MM.1S (cell line): ENCODE measurements around the gene MYO9A.

Experiments
- DNase-seq: peaks from one replicate; pipeline ENCODE4 v3.0.0-alpha.2; 2015
- H2AFZ ChIP-seq: fragments of 300-600 bp; sonication (generic); 2 replicates; pipeline ENCODE4 v1.6.0; 2016; ENCODE audit warnings: antibody characterized with exemption, low read length
- H3F3A ChIP-seq: fragments of 300-600 bp; sonication (generic); 2 replicates; pipeline ENCODE4 v1.6.1; 2016; ENCODE audit warnings: mild to moderate bottlenecking, antibody characterized with exemption, low read length, moderate library complexity, mixed read lengths; ENCODE audit not compliant: insufficient read depth
- H3K27ac ChIP-seq: fragments of 300-600 bp; sonication (generic); 2 replicates; pipeline ENCODE4 v1.5.1; 2016; ENCODE audit warnings: mild to moderate bottlenecking, low read length
- H3K27me3 ChIP-seq: fragments of 300-600 bp; sonication (generic); replicated peaks from 2 replicates; pipeline ENCODE4 v1.6.0; 2016; ENCODE audit warnings: low read length; ENCODE audit not compliant: insufficient read depth
- H3K36me3 ChIP-seq: fragments of 300-600 bp; sonication (generic); replicated peaks from 2 replicates; pipeline ENCODE4 v1.6.1; 2016; ENCODE audit warnings: mild to moderate bottlenecking, low read length, mixed read lengths; ENCODE audit not compliant: insufficient read depth
- H3K4me1 ChIP-seq: fragments of 300-600 bp; sonication (generic); 2 replicates; pipeline ENCODE4 v1.6.1; 2016; ENCODE audit warnings: low read length, mixed read lengths
- H3K4me2 ChIP-seq: fragments of 300-600 bp; sonication (generic); 2 replicates; pipeline ENCODE4 v1.6.0; 2016; ENCODE audit warnings: low read depth, low read length
- H3K4me3 ChIP-seq: fragments of 300-600 bp; sonication (generic); 2 replicates; pipeline ENCODE4 v1.5.1; 2016; ENCODE audit warnings: low read length, mixed read lengths
- H3K79me2 ChIP-seq: fragments of 300-600 bp; sonication (generic); 2 replicates; pipeline ENCODE4 v1.6.1; 2016; ENCODE audit warnings: mixed run types, low read length, mixed read lengths
- H3K9ac ChIP-seq: fragments of 300-600 bp; sonication (generic); 2 replicates; pipeline ENCODE4 v1.6.1; 2016; ENCODE audit warnings: low read length, mixed read lengths
- H3K9me2 ChIP-seq: fragments of 300-600 bp; sonication (generic); replicated peaks from 2 replicates; pipeline ENCODE4 v1.6.1; 2016; ENCODE audit warnings: mild to moderate bottlenecking, low read length, mixed read lengths; ENCODE audit not compliant: insufficient read depth
- H3K9me3 ChIP-seq: fragments of 300-600 bp; sonication (generic); replicated peaks from 2 replicates; pipeline ENCODE4 v1.6.1; 2016; ENCODE audit warnings: mild to moderate bottlenecking, low read length, mixed read lengths; ENCODE audit not compliant: insufficient read depth
- H4K20me1 ChIP-seq: fragments of 300-600 bp; sonication (generic); 2 replicates; pipeline ENCODE4 v1.6.1; 2016; ENCODE audit warnings: mild to moderate bottlenecking, low read length, moderate library complexity, mixed read lengths; ENCODE audit not compliant: insufficient read depth
- EZH2 ChIP-seq: fragments of 300-600 bp; sonication (generic); optimal IDR thresholded peaks from 2 replicates; pipeline ENCODE3; 2017; ENCODE audit warnings: low read depth, mild to moderate bottlenecking, antibody characterized with exemption, low read length, mixed read lengths
- EZH2phosphoT487 ChIP-seq: fragments of 300-600 bp; sonication (generic); IDR thresholded peaks from 2 replicates; pipeline ENCODE4 v1.6.1; 2018; ENCODE audit warnings: antibody characterized with exemption, low read length
- TF ChIP-seq, protein P1 (sequence below): fragments of 300-600 bp; sonication (generic); IDR thresholded peaks from 2 replicates; pipeline ENCODE4 v1.5.1; 2016; ENCODE audit warnings: antibody characterized with exemption, low read length, mixed read lengths

Gene MYO9A

DNA sequence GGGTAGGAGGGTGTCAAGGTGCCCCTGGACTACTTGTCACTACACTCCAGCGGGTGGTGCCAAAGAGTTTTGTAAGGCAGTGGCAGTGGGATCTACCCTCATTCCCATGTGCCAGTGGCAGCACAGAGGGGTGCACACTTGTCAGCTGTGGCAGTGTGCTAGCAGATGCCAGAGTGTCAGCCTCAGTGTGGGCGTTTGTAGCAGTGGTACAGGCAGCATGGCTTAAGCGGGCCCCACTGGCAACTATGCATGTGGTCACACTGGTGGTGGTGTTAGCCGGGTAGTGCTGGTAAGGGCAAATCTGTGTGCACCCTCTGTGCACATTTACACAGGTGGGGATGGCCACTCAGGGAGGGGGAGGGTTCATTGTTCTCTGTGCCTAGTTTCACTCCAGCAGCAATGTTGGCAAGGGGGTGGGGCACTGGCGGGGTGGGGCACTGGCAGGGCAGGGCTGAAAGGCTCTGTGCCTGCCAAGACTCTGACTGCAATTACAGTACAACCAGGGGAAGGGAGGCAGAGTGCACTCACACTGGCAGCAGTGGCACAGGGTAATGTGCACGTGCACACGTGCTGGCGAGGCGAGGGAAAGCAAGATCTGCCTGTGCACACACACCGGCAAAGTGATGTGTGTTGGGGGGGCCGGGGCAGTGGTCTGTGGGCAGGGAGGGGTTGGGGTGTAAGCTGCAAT is 31.8 kb downstream of the MYO9A start:
- TF ChIP-seq EZH2: no peak
- TF ChIP-seq, protein P1, sequence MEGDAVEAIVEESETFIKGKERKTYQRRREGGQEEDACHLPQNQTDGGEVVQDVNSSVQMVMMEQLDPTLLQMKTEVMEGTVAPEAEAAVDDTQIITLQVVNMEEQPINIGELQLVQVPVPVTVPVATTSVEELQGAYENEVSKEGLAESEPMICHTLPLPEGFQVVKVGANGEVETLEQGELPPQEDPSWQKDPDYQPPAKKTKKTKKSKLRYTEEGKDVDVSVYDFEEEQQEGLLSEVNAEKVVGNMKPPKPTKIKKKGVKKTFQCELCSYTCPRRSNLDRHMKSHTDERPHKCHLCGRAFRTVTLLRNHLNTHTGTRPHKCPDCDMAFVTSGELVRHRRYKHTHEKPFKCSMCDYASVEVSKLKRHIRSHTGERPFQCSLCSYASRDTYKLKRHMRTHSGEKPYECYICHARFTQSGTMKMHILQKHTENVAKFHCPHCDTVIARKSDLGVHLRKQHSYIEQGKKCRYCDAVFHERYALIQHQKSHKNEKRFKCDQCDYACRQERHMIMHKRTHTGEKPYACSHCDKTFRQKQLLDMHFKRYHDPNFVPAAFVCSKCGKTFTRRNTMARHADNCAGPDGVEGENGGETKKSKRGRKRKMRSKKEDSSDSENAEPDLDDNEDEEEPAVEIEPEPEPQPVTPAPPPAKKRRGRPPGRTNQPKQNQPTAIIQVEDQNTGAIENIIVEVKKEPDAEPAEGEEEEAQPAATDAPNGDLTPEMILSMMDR: no peak
- TF ChIP-seq EZH2phosphoT487: no peak
- Histone ChIP-seq H3K4me1 (no peaks in the 10 kb centered on the region), H3K27ac (no peak overlapping the region), H3F3A (no peaks in the 10 kb centered on the region), H3K79me2 (no peaks in the 10 kb centered on the region), H3K27me3 (no peaks in the 10 kb centered on the region), H3K4me3 (no peak overlapping the region), H4K20me1 (no peaks in the 10 kb centered on the region), H3K36me3 (no peaks in the 10 kb centered on the region), H3K9me2 (no peaks in the 10 kb centered on the region), H2AFZ (no peak overlapping the region), H3K9ac (no peak overlapping the region), H3K4me2 (no peak overlapping the region), H3K9me3 (no peaks in the 10 kb centered on the region)
- DNase-seq: no peak

DNA sequence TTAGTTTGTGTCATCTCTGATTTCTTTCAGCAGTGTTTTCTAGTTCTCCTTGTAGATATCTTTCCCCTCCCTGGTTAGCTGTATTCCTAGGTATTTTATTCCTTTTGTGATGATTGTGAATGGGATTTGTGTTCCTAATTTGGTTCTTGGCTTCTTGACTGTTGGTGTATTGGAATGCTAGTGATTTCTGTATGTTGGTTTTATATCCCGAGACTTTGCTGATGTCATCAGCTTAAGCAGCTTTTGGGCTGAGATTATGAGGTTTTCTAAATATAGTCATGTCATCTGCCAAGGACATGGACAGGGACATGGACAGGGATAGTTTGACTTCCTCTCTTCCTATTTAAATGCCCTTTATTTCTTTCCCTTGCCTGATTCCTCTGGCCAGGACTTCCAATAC is 35.8 kb downstream of the MYO9A start:
- H2AFZ ChIP-seq: no peak overlapping the region
- no peaks in the 10 kb centered on the region for H3K79me2 ChIP-seq
- H3K9me2 ChIP-seq: no peaks in the 10 kb centered on the region
- TF ChIP-seq, protein P1: no peak
- TF ChIP-seq EZH2phosphoT487 (no peak), EZH2 (no peak)
- no peak overlapping the region for H3K27ac ChIP-seq
- no peak for DNase-seq
- no peaks in the 10 kb centered on the region for H4K20me1 ChIP-seq
- no peaks in the 10 kb centered on the region for H3K9me3 ChIP-seq
- H3F3A ChIP-seq: no peaks in the 10 kb centered on the region
- no peaks in the 10 kb centered on the region for H3K4me1 ChIP-seq
- H3K4me2 ChIP-seq: no peak overlapping the region
- no peaks in the 10 kb centered on the region for H3K36me3 ChIP-seq
- no peak overlapping the region for H3K4me3 ChIP-seq
- no peaks in the 10 kb centered on the region for H3K27me3 ChIP-seq
- no peak overlapping the region for H3K9ac ChIP-seq

DNA sequence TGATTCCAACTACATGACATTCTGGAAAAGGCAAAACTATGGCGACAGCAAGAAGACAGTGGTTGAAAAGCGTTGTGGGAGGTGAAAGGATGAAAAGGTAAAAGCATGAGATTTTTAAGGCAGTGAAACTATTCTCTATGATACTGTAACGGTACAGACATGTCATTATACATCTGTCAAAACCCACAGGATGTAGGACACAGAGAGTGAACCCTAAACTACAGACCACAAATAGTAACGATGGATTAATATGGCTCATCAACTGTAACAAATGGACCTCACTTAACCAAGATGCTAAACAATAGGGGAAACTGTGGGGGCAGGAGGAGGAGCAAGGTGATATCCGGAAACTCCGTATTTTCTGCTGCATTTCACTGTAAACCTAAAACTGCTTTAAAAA is 39.1 kb downstream of the MYO9A start:
- no peaks in the 10 kb centered on the region for H3K36me3 ChIP-seq
- H3K4me2 ChIP-seq: no peak overlapping the region
- no peak overlapping the region for H3K27ac ChIP-seq
- H2AFZ ChIP-seq: no peak overlapping the region
- H4K20me1 ChIP-seq: no peaks in the 10 kb centered on the region
- H3K4me1 ChIP-seq: no peaks in the 10 kb centered on the region
- H3K79me2 ChIP-seq: no peaks in the 10 kb centered on the region
- H3K9me2 ChIP-seq: no peaks in the 10 kb centered on the region
- H3K27me3 ChIP-seq: no peaks in the 10 kb centered on the region
- no peaks in the 10 kb centered on the region for H3F3A ChIP-seq
- no peak for DNase-seq
- H3K4me3 ChIP-seq: no peak overlapping the region
- no peak overlapping the region for H3K9ac ChIP-seq
- H3K9me3 ChIP-seq: no peaks in the 10 kb centered on the region
- no peak for TF ChIP-seq EZH2phosphoT487
- no peak for TF ChIP-seq EZH2
- TF ChIP-seq, protein P1: no peak
